SK-N-SH treated with all-trans-retinoic acid at 6 μM for 48 hours (cell line): ENCODE results near the gene RBM48.

Source experiments
- CSDC2 ChIP-seq: fragments of 250-450 bp; sonication (Bioruptor Pico); IDR thresholded peaks from 2 replicates; pipeline ENCODE4 v1.5.0; 2020; ENCODE audit warnings: mild to moderate bottlenecking, moderate library complexity
- PATZ1 ChIP-seq: fragments of 250-450 bp; sonication (Bioruptor Pico); IDR thresholded peaks from 2 replicates; pipeline ENCODE4 v1.8.0; 2020; ENCODE audit warnings: mild to moderate bottlenecking, moderate library complexity, borderline replicate concordance
- PPARA ChIP-seq: fragments of 250-450 bp; sonication (Bioruptor Pico); IDR thresholded peaks from 2 replicates; pipeline ENCODE4 v1.5.0; 2020; ENCODE audit warnings: mild to moderate bottlenecking, borderline replicate concordance
- RARB ChIP-seq: fragments of 250-450 bp; sonication (Bioruptor Pico); IDR thresholded peaks from 2 replicates; pipeline ENCODE4 v1.8.0; 2021; ENCODE audit warnings: mild to moderate bottlenecking, moderate library complexity
- TSHZ2 ChIP-seq: fragments of 250-450 bp; sonication (Bioruptor Pico); IDR thresholded peaks from 2 replicates; pipeline ENCODE4 v1.5.0; 2020; ENCODE audit warnings: mild to moderate bottlenecking, moderate library complexity
- ZC3H10 ChIP-seq: fragments of 250-450 bp; sonication (Bioruptor Pico); IDR thresholded peaks from 2 replicates; pipeline ENCODE4 v1.5.1; 2021; ENCODE audit warnings: mild to moderate bottlenecking, moderate library complexity
- ZFP3 ChIP-seq: fragments of 250-450 bp; sonication (Bioruptor Pico); IDR thresholded peaks from 2 replicates; pipeline ENCODE4 v1.5.0; 2020; ENCODE audit warnings: mild to moderate bottlenecking, moderate library complexity
- ZFP30 ChIP-seq: fragments of 450-650 bp; formaldehyde crosslinking; IDR thresholded peaks from 2 replicates; pipeline ENCODE4 v1.5.0; 2022; ENCODE audit warnings: mild to moderate bottlenecking, moderate library complexity

GRCh38 chr7:92584953-92585352 is 56.4 kb downstream of the RBM48 start:
- TF ChIP-seq PPARA (CRISPR knock-in tag): no peak
- TF ChIP-seq RARB (CRISPR knock-in tag): no peak
- TF ChIP-seq ZFP30: no peak
- TF ChIP-seq ZC3H10 (CRISPR knock-in tag): no peak
- no peak for TF ChIP-seq CSDC2 (CRISPR knock-in tag)
- no peak for TF ChIP-seq TSHZ2 (CRISPR knock-in tag)
- TF ChIP-seq ZFP3: no peak
- no peak for TF ChIP-seq PATZ1 (CRISPR knock-in tag)
